ENCODE measurements around the gene QDPR. TPM values are rescaled to one million over a fixed set of nuclear protein-coding genes. Genes with fewer than 3 reads are reported as not detected.

Gene QDPR
- total RNA-seq, 1 donor from 2014 or later: 16.2 TPM

GRCh38 chr4:17489123-17489522 lies 22.8 kb downstream of the QDPR start:
- TF ChIP-seq CTCF (IDR thresholded peaks at IDR 0.05) (no peak), POLR2AphosphoS5 (IDR thresholded peaks at IDR 0.05; ENCODE audit: insufficient read depth in 1 of 2, low read depth in 1 of 2) (no peak), POLR2A (IDR thresholded peaks at IDR 0.05) (no peak)
- intact Hi-C loops (cut with DNase I): no loop called here
- no peaks in the 10 kb centered on the region for H3K4me1 ChIP-seq
- H3K9me3 ChIP-seq: no peaks in the 10 kb centered on the region
- no peak overlapping the region for H3K27ac ChIP-seq
- DNase-seq (ENCODE audit: extremely low spot score in 2 of 2): no peak
- peaks cover 0 to 60% of the 10 kb centered on the region in 2 donors for H3K36me3 ChIP-seq
- no peaks in the 10 kb centered on the region for H3K27me3 ChIP-seq
- H3K4me3 ChIP-seq: no peak overlapping the region

DNA sequence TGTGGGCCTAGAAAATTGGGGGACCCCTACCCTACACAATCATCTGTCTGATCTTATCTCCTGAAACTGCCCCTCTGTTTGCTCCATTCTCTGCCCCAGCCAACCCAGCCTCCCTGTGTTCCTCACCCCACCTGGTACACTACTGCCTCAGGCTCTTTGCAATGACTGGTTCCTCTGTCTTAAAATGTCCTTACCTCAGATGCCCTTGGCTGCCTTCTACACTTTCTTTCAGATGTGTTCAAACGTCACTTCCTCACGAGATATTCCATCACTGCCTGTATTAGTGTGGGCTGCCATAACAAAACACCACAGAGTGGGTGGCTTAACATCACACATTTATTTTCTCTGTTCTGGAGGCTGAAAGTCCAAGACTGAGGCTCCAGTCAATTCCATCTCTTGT lies 29.2 kb downstream of the QDPR start:
- intact Hi-C loops (cut with DNase I): no loop called here
- TF ChIP-seq POLR2A (IDR thresholded peaks at IDR 0.05): no peak
- no peak for TF ChIP-seq CTCF (IDR thresholded peaks at IDR 0.05)
- TF ChIP-seq POLR2AphosphoS5 (IDR thresholded peaks at IDR 0.05; ENCODE audit: insufficient read depth in 1 of 2, low read depth in 1 of 2): no peak
- H3K27ac ChIP-seq: no peak overlapping the region
- no peaks in the 10 kb centered on the region for H3K27me3 ChIP-seq
- no peak for DNase-seq (ENCODE audit: extremely low spot score in 2 of 2)
- no peak overlapping the region for H3K4me3 ChIP-seq
- peaks cover 0 to 32% of the 10 kb centered on the region in 2 donors for H3K36me3 ChIP-seq
- no peaks in the 10 kb centered on the region for H3K9me3 ChIP-seq
- no peaks in the 10 kb centered on the region for H3K4me1 ChIP-seq

GRCh38 chr4:17480955-17481354 lies 30.9 kb downstream of the QDPR start:
- no peak for DNase-seq (ENCODE audit: extremely low spot score in 2 of 2)
- H3K4me1 ChIP-seq: no peaks in the 10 kb centered on the region
- H3K27ac ChIP-seq: no peak overlapping the region
- intact Hi-C loops (cut with DNase I): no loop called here
- H3K4me3 ChIP-seq: no peak overlapping the region
- no peaks in the 10 kb centered on the region for H3K9me3 ChIP-seq
- no peaks in the 10 kb centered on the region for H3K27me3 ChIP-seq
- no peak for TF ChIP-seq CTCF (IDR thresholded peaks at IDR 0.05)
- TF ChIP-seq POLR2A (IDR thresholded peaks at IDR 0.05): no peak
- no peak for TF ChIP-seq POLR2AphosphoS5 (IDR thresholded peaks at IDR 0.05; ENCODE audit: insufficient read depth in 1 of 2, low read depth in 1 of 2)
- H3K36me3 ChIP-seq: peaks cover 0 to 18% of the 10 kb centered on the region in 2 donors

- H3K4me1 ChIP-seq: no peaks in the 10 kb centered on the region
- intact Hi-C loops (cut with DNase I): no loop called here
- no peak overlapping the region for H3K4me3 ChIP-seq
- TF ChIP-seq POLR2A (IDR thresholded peaks at IDR 0.05): no peak
- no peak for TF ChIP-seq CTCF (IDR thresholded peaks at IDR 0.05)
- no peak for TF ChIP-seq POLR2AphosphoS5 (IDR thresholded peaks at IDR 0.05; ENCODE audit: insufficient read depth in 1 of 2, low read depth in 1 of 2)
- no peak overlapping the region for H3K27ac ChIP-seq
- no peaks in the 10 kb centered on the region for H3K9me3 ChIP-seq
- H3K27me3 ChIP-seq: no peaks in the 10 kb centered on the region
- peaks cover 0 to 18% of the 10 kb centered on the region in 2 donors for H3K36me3 ChIP-seq
- DNase-seq (ENCODE audit: extremely low spot score in 2 of 2): no peak
Measured at GRCh38 chr4:17480210-17480927, 31.5 kb downstream of the QDPR start.

DNA sequence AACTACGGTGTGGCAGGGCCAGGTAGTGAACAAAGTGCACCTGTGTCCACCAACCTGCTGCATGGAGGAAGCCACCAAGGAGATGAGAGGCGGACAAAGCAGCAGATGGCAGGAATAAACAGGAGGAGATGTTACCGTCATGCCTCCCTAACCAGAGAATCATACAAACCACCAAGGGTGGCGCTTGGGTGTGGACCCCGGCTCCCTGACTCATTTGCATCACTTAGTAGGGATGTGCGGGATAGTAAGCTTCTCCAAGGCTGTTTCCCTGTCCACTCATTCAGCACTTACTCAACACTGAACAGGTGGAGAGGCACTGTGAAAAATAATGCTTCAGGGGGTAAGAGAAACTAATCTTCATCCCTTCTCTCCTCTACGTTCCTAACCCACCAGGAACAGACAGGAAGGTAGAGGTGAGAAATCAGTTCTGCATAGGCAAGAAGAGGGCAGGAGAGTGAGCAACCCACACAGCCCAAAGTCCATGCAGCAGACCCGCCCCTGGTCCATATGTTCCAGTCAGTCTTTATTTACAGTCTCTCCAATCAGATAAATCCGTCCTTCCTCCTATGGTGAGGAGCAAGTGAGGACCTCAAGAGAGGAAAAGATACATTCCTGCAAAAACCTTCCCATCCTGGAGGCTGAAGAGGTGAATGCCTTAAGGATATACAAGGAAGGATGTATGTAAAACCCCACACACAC lies 34.0 kb downstream of the QDPR start:
- no peak for DNase-seq (ENCODE audit: extremely low spot score in 2 of 2)
- Histone ChIP-seq H3K4me1 (no peaks in the 10 kb centered on the region), H3K9me3 (no peaks in the 10 kb centered on the region), H3K27me3 (no peaks in the 10 kb centered on the region), H3K36me3 (peaks cover 0 to 10% of the 10 kb centered on the region in 2 donors), H3K4me3 (no peak overlapping the region), H3K27ac (no peak overlapping the region)
- intact Hi-C loops (cut with DNase I): loop anchor here (10.0 kb wide), 1 partner anchor 1183 kb away; no protein-coding TSS in a partner anchor
- no peak for TF ChIP-seq CTCF (IDR thresholded peaks at IDR 0.05)
